ENCODE results near the gene CNGB1.
"Not testable (repeated sequence)": the region's sequence is repeated elsewhere in the genome, so short reads cannot be mapped to it uniquely, and the experiment has no call there.

The CNGB1 gene

GRCh38 chr16:57970970-57971369 lies at the start of gene CNGB1:
CNGB1 (minus strand) TSS chr16:57971128; CDS start chr16:57967286, 3,842 bp downstream.
- DNase-seq, result no peak

- no peak for DNase-seq
Measured at GRCh38 chr16:58019866-58020538, 49.1 kb upstream of the CNGB1 start.

DNA sequence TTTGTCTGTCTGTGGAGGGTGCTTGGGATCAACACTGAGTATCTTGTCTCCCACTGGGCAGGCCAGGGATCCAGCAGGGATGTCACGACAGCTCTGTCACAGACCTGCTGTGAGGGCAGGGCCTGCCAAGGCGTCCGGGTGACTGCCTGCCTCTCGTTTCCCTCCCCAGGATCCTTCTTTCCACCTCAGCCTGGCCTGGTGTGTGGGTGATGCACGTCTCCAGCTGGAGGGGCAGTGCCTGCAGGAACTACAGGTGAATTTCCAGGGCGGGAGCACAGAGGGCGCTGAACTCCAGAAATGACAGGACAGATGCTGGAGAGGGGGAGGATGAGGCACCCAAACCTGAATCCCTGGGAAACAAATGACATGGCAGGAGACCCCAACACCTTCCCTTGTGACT lies 47.9 kb upstream of the CNGB1 start:
- DNase-seq, result no peak

DNA sequence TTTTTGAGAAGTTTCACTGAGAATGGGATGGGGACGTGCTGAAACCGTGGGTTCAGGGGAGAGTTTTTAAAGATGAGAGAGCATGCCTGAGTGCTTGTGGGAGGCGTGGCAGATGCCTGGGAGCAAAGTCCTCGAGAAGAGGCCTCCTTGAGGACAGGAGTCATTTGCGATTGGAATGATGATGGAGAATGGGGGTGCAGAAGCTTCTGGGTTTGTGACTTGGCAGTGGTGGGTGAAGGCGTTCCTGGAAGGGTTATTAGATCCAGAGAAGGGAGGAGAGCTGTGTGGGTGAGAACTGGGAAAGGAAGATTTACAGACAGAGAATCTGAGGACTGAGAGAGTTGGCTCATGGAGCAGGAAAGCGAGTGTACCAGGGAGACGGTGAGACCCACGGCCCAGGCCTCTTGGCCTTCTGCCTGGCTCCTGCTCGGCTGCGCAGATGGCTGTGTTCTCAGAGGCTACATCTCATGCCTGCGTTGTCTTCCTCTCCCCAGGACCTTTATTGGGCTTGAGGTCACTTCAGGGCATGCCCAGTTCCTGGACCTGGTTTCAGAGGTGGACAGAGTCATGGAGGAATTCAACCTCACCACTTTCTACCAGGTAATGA lies 46.0 kb upstream of the CNGB1 start:
- no peak for DNase-seq

DNA sequence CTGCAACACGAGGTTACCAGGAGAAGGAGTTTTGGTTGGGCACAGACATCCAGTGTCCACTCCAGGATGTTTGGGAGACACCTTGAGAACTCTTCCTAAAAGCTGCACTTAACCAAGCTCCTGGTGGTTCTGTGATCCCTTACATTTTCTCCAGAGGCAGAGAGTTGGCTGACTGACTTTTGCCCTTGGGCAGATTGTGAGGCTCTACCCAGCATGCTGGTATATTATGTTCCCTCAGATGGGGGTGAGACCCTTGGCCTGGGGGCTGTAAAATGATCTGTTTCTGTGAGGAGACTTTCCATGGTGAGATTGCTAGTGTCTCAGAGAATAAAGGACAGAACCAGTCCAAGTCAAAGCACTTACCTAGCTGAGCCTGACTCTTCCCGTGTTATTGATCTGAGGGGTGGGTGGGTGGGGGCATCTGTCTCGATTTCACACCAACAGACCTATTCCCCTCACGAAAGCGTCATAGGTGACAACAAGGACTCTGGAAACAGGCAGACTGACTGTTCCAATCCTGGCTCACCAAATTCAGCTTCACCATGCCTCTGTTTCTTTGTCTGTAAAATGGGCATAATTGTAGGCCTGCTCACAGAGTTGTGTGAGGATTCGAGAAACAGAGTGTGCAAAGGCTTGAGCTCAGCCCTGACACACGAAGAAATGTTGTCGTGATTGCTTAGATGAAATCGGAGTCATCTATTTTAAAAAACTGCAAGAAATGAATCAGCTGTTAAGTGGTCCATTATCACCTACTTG lies 42.5 kb upstream of the CNGB1 start:
- DNase-seq, result no peak

- no peak for DNase-seq
Measured at GRCh38 chr16:58012481-58012880, 41.6 kb upstream of the CNGB1 start.

DNA sequence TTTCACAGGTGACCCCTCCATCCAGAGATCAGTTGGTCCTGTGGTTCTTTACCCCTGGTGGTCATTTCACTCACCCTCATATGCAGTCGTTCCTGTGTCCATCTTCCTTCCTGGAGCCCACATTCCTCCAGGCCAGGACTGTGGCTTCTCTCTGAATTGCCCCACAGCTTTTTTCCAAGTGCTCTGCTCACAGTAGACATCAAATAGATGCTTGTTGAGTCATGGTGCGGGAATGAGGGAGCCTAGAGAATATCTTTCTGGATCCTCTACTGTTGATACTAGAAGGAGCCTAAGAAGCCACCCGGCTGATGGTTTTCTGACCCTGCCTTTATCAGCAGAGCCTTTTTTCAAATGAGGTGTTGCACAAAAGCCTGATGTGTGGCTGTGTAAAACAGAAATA lies 40.7 kb upstream of the CNGB1 start:
- no peak for DNase-seq

DNA sequence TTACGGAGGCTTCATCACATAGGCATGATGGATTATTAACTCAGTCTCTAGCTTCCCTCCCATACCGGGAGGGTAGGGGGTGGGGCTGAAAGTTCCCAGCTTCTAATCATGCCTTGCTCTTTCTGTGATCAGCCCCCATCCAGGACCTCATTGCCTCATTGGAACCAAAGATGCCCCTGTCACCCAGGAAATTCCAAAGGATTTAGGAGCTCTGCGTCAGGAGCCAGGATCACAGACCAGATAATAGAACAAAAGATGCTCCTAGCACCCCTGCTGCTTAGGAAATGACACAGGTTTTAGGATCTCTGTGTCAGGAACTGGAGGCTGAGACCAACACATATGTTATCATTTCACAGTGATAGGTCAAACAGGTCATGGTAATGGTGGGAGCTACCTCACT lies 40.0 kb upstream of the CNGB1 start:
- no peak for DNase-seq

DNA sequence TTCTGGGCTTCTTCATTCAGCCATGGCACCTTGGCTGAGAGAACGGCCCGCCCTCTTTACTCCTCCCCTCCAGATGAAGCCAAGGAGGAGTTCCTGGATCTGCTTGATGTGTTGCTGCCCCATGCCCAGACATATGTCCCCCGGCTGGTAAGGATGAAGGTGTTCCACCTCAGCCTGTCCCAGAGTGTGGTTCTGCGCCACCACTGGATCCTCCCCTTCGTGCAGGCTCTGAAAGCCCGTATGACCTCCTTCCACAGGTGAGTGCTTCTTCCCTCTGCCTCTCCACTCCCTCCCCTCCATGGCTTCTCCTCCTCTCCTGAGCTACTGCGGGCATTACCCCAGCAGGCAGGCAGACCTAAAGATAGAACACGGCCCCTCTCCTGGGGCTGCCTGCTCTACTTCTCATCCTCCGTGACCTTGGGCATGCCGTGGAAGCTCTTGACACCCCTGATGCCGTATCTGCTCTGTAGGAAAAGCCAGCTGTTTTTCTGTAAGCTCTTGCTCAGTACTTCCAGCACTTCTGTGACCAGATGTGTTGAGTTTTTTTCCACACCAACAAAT lies 39.0 kb upstream of the CNGB1 start:
- DNase-seq, result no peak

DNA sequence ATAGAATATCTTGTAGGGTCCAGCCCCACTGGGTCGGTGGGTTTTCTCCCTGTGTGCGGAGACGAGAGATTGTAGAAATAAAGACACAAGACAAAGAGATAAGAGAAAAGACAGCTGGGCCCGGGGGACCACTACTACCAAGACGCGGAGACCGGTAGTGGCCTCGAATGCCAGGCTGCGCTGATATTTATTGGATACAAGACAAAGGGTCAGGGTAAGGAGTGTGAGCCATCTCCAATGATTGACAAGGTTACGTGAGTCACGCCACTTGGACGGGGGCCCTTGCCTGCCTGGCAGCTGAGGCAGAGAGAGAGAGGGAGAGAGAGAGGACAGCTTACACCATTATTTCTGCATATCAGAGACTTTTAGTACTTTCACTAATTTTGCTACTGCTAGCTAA lies 33.8 kb upstream of the CNGB1 start:
- not testable (repeated sequence) for DNase-seq

- DNase-seq, result no peak
Measured at GRCh38 chr16:58002936-58003335, 32.0 kb upstream of the CNGB1 start.

DNA sequence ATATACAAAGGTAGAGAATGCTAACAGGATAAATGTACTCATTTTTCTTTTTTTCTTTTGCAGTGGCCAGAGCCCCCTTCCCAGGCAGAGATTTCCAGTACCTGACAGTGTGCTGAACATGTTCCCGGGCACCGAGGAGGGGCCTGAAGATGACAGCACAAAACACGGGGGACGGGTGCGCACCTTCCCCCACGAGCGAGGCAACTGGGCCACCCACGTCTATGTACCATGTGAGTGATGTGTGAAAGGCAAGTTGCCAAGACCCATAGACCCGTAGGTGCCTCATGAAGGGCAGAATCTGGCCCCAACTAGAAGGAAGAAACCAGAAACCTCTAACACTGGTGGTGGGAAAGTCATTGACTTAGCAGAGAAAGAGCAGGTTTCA lies 31.5 kb upstream of the CNGB1 start:
- no peak for DNase-seq

GRCh38 chr16:58001781-58002415 lies 31.0 kb upstream of the CNGB1 start:
- DNase-seq, result no peak

DNA sequence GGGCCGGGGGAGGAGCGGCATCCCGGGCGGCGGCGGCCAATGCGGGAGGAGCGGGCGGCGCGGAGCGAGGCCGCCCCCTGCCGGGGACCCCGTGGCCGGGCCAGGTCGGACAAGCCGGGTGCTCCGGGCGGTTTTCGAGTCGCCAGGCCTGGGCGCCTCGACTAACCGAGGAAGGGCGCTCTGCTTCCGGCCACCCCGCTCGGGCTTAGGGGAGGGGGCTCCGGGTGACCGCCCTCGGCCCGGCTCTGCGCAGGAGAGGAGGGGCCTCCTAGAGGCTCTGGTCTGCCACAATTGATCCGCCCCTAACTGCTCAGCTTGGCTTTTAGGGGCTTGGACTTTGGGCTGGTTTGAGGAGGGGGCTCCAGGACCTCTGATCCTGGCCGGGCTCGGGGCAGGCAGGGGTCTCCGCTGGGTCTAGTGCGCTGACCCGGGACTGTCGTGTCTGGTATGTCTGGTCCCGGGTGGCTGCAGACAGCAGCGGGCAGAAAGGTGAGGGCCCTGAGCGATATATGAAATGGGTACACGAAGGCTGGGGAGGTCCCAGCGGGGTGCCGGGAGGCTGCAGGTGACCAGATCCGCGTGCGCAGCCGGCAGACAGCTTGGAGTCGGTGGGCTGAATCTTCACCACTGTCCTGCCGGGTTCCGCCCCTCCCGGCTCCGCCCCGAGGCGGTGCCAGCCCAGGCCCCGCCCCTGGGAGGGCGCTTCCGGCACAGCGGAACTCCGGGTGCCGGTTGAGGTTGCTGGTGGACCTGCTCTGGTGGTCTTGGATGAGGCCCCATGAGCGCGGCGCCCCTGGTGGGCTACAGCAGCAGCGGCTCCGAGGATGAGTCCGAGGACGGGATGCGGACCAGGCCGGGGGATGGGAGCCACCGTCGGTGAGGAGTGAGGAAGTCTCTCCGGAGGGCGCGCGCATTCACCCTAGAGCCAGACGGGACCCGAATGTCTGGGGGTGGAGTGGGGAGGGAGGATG lies 30.1 kb upstream of the CNGB1 start, which contains the start of gene USB1:
Gene USB1 (plus strand): TSS at position 702 of the 971 bp plus-strand sequence. CDS start 77 bp downstream, at position 779.
- DNase-seq, result peak; percentile 86

DNA sequence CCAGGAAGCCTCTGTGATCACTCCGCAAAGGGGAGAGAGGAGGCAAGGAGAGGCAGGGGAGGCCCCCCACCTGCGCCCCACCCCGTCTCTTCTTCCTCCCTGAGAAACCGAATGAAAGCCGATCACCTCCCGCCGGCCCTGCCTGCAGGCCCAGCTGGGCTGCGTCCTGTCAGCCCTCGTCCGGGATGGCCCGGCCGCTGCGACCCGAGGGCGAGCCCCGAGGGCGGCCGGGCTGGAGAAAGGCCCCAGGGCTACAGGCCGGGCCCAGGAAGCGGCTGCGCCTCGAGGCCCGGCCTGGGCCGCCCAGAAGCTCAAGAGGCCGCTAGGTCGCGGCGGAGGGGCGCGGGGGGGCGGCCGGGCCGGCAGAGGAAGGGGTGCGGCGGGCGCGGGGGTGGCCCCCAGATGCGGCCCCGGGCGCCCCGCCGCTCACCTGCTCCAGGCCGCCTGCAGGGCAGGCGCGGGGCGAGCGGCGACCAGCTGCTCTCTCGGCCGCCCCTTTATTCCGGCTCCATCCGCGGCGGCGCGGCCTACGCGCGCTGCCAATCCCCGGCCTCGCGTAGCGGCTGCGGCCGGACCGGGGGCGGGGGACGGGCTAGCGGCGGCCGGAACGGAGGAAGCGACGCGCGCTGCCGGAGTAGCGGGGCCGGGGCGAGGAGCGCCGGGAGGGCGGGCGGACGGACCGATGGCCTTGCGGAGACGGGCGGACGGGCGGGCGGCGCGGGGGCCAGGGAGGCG lies 29.2 kb upstream of the CNGB1 start, which contains the start of gene ZNF319:
Gene ZNF319 (minus strand): TSS at position 702 of the 735 bp plus-strand sequence. CDS start 2,407 bp downstream, outside the sequence.
- peak; percentile 23 for DNase-seq

GRCh38 chr16:57999366-57999970 lies 28.5 kb upstream of the CNGB1 start:
- DNase-seq, result peak; percentile 51

DNA sequence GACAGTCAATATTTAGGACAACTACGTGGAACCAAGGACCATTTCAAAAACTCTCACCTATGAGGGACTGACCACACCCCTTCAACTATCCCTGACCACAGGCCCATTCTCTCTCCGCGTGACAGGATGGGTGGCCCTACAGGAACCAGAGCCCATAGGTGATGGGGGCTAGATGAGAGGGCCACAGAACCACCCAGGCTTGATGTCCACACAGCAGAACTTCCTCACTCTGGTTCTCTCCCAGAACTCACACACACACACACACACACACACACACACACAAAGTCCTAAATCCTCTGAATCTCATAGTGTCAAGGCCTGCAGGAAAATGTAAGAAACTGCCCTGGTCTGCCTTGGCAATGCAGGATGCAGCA lies 28.1 kb upstream of the CNGB1 start:
- DNase-seq, result peak; percentile 37

DNA sequence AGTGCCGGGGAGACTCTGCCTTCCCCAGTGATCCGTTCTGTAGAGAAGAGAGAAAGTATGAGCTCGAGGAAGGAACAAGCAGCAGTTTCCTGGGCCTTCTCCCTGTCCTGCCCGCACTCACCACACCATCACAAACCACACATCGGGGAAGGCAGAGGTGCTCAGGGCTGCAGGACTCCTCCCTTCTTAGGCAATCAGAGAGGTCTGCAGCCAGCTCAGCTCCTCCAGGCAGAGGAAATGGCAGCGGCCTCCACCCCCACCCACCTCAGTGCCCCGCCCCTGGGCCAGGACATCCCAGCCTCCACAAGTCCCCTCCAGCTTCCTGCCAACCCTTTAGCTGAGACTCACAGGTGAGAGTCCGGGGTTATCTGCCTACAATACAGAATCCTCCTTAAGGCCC lies 27.6 kb upstream of the CNGB1 start:
- peak; percentile 76 for DNase-seq

DNA sequence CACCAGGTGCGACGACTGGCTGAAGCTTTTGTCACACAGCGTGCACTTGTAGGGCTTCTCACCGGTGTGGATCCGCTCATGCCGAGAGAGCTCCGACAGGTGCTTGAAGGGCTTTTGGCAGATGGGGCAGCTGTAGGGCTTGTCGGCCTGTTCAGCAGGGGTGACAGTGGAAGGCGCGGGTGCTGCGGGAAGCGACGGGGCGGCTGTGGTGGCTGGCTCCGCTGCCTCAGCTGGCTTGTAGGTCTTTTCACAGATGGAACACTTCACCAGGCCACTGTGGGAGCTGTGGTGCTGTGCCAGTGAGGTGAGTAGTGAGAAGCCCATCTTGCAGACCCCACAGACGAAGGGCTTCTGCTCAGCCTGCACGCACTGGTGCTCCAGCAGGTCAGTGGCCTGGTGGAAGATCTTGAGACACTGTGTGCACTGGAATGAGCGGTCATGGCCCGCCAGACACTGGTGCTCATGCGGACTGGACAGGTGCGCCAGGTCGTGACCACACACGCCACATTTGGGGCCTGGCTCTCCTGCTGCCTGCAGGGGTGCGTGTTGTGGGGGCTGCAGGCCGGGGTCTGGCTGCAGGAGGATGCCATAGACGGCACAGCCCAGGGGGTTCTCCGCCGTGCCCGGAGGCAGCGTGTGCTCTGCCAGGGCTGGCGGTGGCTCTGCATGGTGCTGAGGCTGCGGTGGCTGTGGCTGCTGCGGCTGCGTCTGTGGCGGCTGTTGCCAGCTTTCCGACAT lies 26.8 kb upstream of the CNGB1 start:
- no peak for DNase-seq

GRCh38 chr16:57997176-57997527 lies 26.2 kb upstream of the CNGB1 start:
- no peak for DNase-seq

Data from CD4-positive, alpha-beta T cell treated with Interleukin-17A for 1 hour (primary cell).